Renal cortical epithelial cell (primary cell): ENCODE data around the gene ATAD3B. TPM values are rescaled to one million over a fixed set of nuclear protein-coding genes. Genes with fewer than 3 reads are reported as not detected.

Source experiments
- total RNA-seq: library from RNA; depleted of rRNA; stranded (reverse); fragments of >200 nt; gene quantifications from 2 replicates; pipeline ENCODE4 v1.2.3, GENCODE V29; 2014

The ATAD3B gene
- total RNA-seq, 1 donor from 2014 or later, result 12.2 TPM

Other genes starting within 250 kb of the ATAD3B start
- 76.6 and 207 TPM in 2 replicates for gene SDF4, start 239.8 kb upstream of the ATAD3B start, total RNA-seq
- 33.9 and 48.8 TPM in 2 replicates for gene B3GALT6, start 239.5 kb upstream of the ATAD3B start, total RNA-seq
- 0.40 TPM in 1 of 2 replicates, not detected in the other for gene C1QTNF12, start 225.0 kb upstream of the ATAD3B start, total RNA-seq
- 48.6 and 50.2 TPM in 2 replicates for gene UBE2J2, start 197.9 kb upstream of the ATAD3B start, total RNA-seq
- gene SCNN1D, start 191.3 kb upstream of the ATAD3B start, total RNA-seq, result 0.52 and 1.9 TPM in 2 replicates
- 24.8 and 34.6 TPM in 2 replicates for gene ACAP3, start 163.8 kb upstream of the ATAD3B start, total RNA-seq
- 14.2 and 24.0 TPM in 2 replicates for gene PUSL1, start 163.2 kb upstream of the ATAD3B start, total RNA-seq
- gene INTS11, start 147.1 kb upstream of the ATAD3B start, total RNA-seq, result 35.8 and 57.5 TPM in 2 replicates
- gene CPTP, start 147.0 kb upstream of the ATAD3B start, total RNA-seq, result 13.0 and 20.4 TPM in 2 replicates
- 0.15 and 0.17 TPM in 2 replicates for gene TAS1R3, start 140.5 kb upstream of the ATAD3B start, total RNA-seq
- gene DVL1, start 122.3 kb upstream of the ATAD3B start, total RNA-seq, result 70.8 and 91.0 TPM in 2 replicates
- 24.7 and 35.6 TPM in 2 replicates for gene MXRA8, start 113.2 kb upstream of the ATAD3B start, total RNA-seq
- gene AURKAIP1, start 96.6 kb upstream of the ATAD3B start, total RNA-seq, result 75.6 and 155 TPM in 2 replicates
- 71.0 and 155 TPM in 2 replicates for gene CCNL2, start 72.4 kb upstream of the ATAD3B start, total RNA-seq
- 72.1 and 79.5 TPM in 2 replicates for gene MRPL20, start 64.5 kb upstream of the ATAD3B start, total RNA-seq
- gene ANKRD65, start 50.5 kb upstream of the ATAD3B start, total RNA-seq, result 0.10 and 0.17 TPM in 2 replicates
- gene VWA1, start 36.1 kb upstream of the ATAD3B start, total RNA-seq, result 14.4 and 19.1 TPM in 2 replicates
- gene ATAD3C, start 22.1 kb upstream of the ATAD3B start, total RNA-seq, result under 0.01 and 5.2 TPM in 2 replicates
- gene ATAD3A, start 40.4 kb downstream of the ATAD3B start, total RNA-seq, result 27.0 and 42.0 TPM in 2 replicates
- 0.35 and 1.1 TPM in 2 replicates for gene TMEM240, start 68.9 kb downstream of the ATAD3B start, total RNA-seq
- 78.7 and 87.2 TPM in 2 replicates for gene SSU72, start 103.1 kb downstream of the ATAD3B start, total RNA-seq
- gene FNDC10, start 128.4 kb downstream of the ATAD3B start, total RNA-seq, result 0.52 and 2.4 TPM in 2 replicates
- 32.0 and 68.2 TPM in 2 replicates for gene MIB2, start 143.7 kb downstream of the ATAD3B start, total RNA-seq
- gene MMP23B, start 160.4 kb downstream of the ATAD3B start, total RNA-seq, result 4.0 and 14.9 TPM in 2 replicates
- 6.9 and 15.5 TPM in 2 replicates for gene CDK11B, start 187.2 kb downstream of the ATAD3B start, total RNA-seq
- gene SLC35E2B, start 221.0 kb downstream of the ATAD3B start, total RNA-seq, result 10.8 and 64.3 TPM in 2 replicates